ENCODE results near the gene ZNF628.

ZNF628 gene

GRCh38 chr19:55461974-55462626 lies 14.3 kb upstream of the ZNF628 start:
- no peak for TF ChIP-seq CTCF (IDR thresholded peaks at IDR 0.05)
- TF ChIP-seq ZFX (IDR thresholded peaks at IDR 0.05; ENCODE audit: borderline replicate concordance), result no peak
- peak overlapping the region; percentile 91 for H3K27ac ChIP-seq

- peak overlapping the region; percentile 91 for H3K27ac ChIP-seq
- TF ChIP-seq ZFX (IDR thresholded peaks at IDR 0.05; ENCODE audit: borderline replicate concordance), result no peak
- TF ChIP-seq CTCF (IDR thresholded peaks at IDR 0.05), result no peak
Measured at GRCh38 chr19:55462722-55463121, 13.7 kb upstream of the ZNF628 start.

- TF ChIP-seq CTCF (IDR thresholded peaks at IDR 0.05) (no peak), ZFX (IDR thresholded peaks at IDR 0.05; ENCODE audit: borderline replicate concordance) (no peak)
- H3K27ac ChIP-seq, result no peak overlapping the region
Measured at GRCh38 chr19:55463583-55464031, 12.8 kb upstream of the ZNF628 start.

GRCh38 chr19:55464039-55464661 lies 12.3 kb upstream of the ZNF628 start:
- TF ChIP-seq CTCF (IDR thresholded peaks at IDR 0.05), result no peak
- no peak for TF ChIP-seq ZFX (IDR thresholded peaks at IDR 0.05; ENCODE audit: borderline replicate concordance)
- no peak overlapping the region for H3K27ac ChIP-seq

- TF ChIP-seq ZFX (IDR thresholded peaks at IDR 0.05; ENCODE audit: borderline replicate concordance) (no peak), CTCF (IDR thresholded peaks at IDR 0.05) (no peak)
- no peak within 1 kb of the TSS for H3K27ac ChIP-seq
Measured at GRCh38 chr19:55464662-55465054, 11.8 kb upstream of the ZNF628 start, which contains the start of gene C19orf85. Gene C19orf85 (minus strand): TSS chr19:55464751. CDS start chr19:55464554, 197 bp downstream.

GRCh38 chr19:55465460-55466240 lies 10.8 kb upstream of the ZNF628 start:
- peak overlapping the region; percentile 5; the same call in 1 of the 2 replicates for H3K27ac ChIP-seq
- no peak for TF ChIP-seq CTCF (IDR thresholded peaks at IDR 0.05)
- no peak for TF ChIP-seq ZFX (IDR thresholded peaks at IDR 0.05; ENCODE audit: borderline replicate concordance)

Data from 22Rv1 (cell line).